Measurements from ENCODE around the gene CERKL.

Gene CERKL

GRCh38 chr2:181678861-181679543 is 22.1 kb upstream of the CERKL start:
- DNase-seq (ENCODE audit: low spot score) = no peak

GRCh38 chr2:181677912-181678586 is 21.1 kb upstream of the CERKL start:
- no peak for DNase-seq (ENCODE audit: low spot score)

- DNase-seq (ENCODE audit: low spot score) = no peak
Measured at GRCh38 chr2:181675254-181675653, 18.3 kb upstream of the CERKL start.

GRCh38 chr2:181674461-181674860 is 17.6 kb upstream of the CERKL start:
- DNase-seq (ENCODE audit: low spot score) = peak; percentile 67

- peak; percentile 48 for DNase-seq (ENCODE audit: low spot score)
Measured at GRCh38 chr2:181673173-181673572, 16.3 kb upstream of the CERKL start.

GRCh38 chr2:181672255-181673008 is 15.5 kb upstream of the CERKL start:
- peak; percentile 41 for DNase-seq (ENCODE audit: low spot score)

- DNase-seq (ENCODE audit: low spot score) = no peak
Measured at GRCh38 chr2:181670632-181671031, 13.7 kb upstream of the CERKL start.

- no peak for DNase-seq (ENCODE audit: low spot score)
Measured at GRCh38 chr2:181667234-181667633, 10.3 kb upstream of the CERKL start.

GRCh38 chr2:181662287-181662686 is 5.4 kb upstream of the CERKL start:
- DNase-seq (ENCODE audit: low spot score) = no peak

- no peak for DNase-seq (ENCODE audit: low spot score)
Measured at GRCh38 chr2:181660181-181660580, 3.3 kb upstream of the CERKL start.

- no peak for DNase-seq (ENCODE audit: low spot score)
Measured at GRCh38 chr2:181658444-181658843, 1.5 kb upstream of the CERKL start.

- no peak for DNase-seq (ENCODE audit: low spot score)
Measured at GRCh38 chr2:181657379-181657778, 474 bp upstream of the CERKL start.

- DNase-seq (ENCODE audit: low spot score) = no peak
Measured at GRCh38 chr2:181655519-181655918, 1.4 kb downstream of the CERKL start.

- DNase-seq (ENCODE audit: low spot score) = no peak
Measured at GRCh38 chr2:181649436-181649979, 7.4 kb downstream of the CERKL start.

- DNase-seq (ENCODE audit: low spot score) = no peak
Measured at GRCh38 chr2:181648478-181649155, 8.3 kb downstream of the CERKL start.

GRCh38 chr2:181646415-181646987 is 10.4 kb downstream of the CERKL start:
- no peak for DNase-seq (ENCODE audit: low spot score)

- no peak for DNase-seq (ENCODE audit: low spot score)
Measured at GRCh38 chr2:181643151-181643550, 13.8 kb downstream of the CERKL start.

GRCh38 chr2:181642086-181642485 is 14.8 kb downstream of the CERKL start:
- no peak for DNase-seq (ENCODE audit: low spot score)

GRCh38 chr2:181639686-181640085 is 17.2 kb downstream of the CERKL start:
- no peak for DNase-seq (ENCODE audit: low spot score)

GRCh38 chr2:181632733-181633401 is 24.0 kb downstream of the CERKL start:
- DNase-seq (ENCODE audit: low spot score) = no peak
